Raji (cell line): ENCODE data around the gene VWCE.
A peak's percentile ranks its signal among the peaks of the same experiment; 100 is the strongest.

ENCODE experiments used
- POLR2A ChIP-seq: IDR thresholded peaks from 2 replicates; pipeline ENCODE4 v1.6.1; 2011; ENCODE audit warnings: low read depth, low read length, control low read depth; ENCODE audit not compliant: insufficient read depth

VWCE gene

GRCh38 chr11:61294717-61295595 is at the start of gene VWCE:
TSS of gene VWCE (minus strand) at chr11:61295316. CDS start at chr11:61295037, 279 bp downstream.
- peak; percentile 68 for TF ChIP-seq POLR2A

GRCh38 chr11:61343792-61344745 is 49.0 kb upstream of the VWCE start:
- no peak for TF ChIP-seq POLR2A

GRCh38 chr11:61342207-61342803 is 47.2 kb upstream of the VWCE start:
- no peak for TF ChIP-seq POLR2A

- no peak for TF ChIP-seq POLR2A
Measured at GRCh38 chr11:61341706-61342105, 46.6 kb upstream of the VWCE start.

GRCh38 chr11:61340979-61341378 is 45.9 kb upstream of the VWCE start:
- TF ChIP-seq POLR2A, result no peak

- no peak for TF ChIP-seq POLR2A
Measured at GRCh38 chr11:61339490-61339878, 44.4 kb upstream of the VWCE start.

GRCh38 chr11:61338783-61339489 is 43.8 kb upstream of the VWCE start:
- TF ChIP-seq POLR2A, result no peak

GRCh38 chr11:61337706-61338470 is 42.8 kb upstream of the VWCE start:
- no peak for TF ChIP-seq POLR2A

GRCh38 chr11:61336171-61336935 is 41.2 kb upstream of the VWCE start:
- TF ChIP-seq POLR2A, result peak; percentile 43

GRCh38 chr11:61335355-61335710 is 40.2 kb upstream of the VWCE start:
- TF ChIP-seq POLR2A, result no peak

- TF ChIP-seq POLR2A, result peak; percentile 24; the same call in 1 of the 2 replicates
Measured at GRCh38 chr11:61334434-61335354, 39.6 kb upstream of the VWCE start.
